ENCODE results near the gene RAB23.
A peak's percentile ranks its signal among the peaks of the same experiment; 100 is the strongest.

Gene RAB23

GRCh38 chr6:57201718-57202117 lies 20.4 kb downstream of the RAB23 start:
- Histone ChIP-seq H3K9me3 (ENCODE audit: insufficient read depth, low read length) (no peaks in the 10 kb centered on the region), H3K9ac (ENCODE audit: insufficient read length, low read depth) (no peak overlapping the region), H3K36me3 (ENCODE audit: insufficient read depth, insufficient read length, low read length) (peaks cover 5% of the 10 kb centered on the region), H3K4me1 (ENCODE audit: insufficient read depth, insufficient read length) (no peaks in the 10 kb centered on the region), H3K27me3 (ENCODE audit: insufficient read depth, insufficient read length) (no peaks in the 10 kb centered on the region), H3K4me3 (ENCODE audit: insufficient read length, low read depth) (no peak overlapping the region)
- DNase-seq (ENCODE audit: low read depth, low spot score): no peak
- TF ChIP-seq ZNF274 (IDR thresholded peaks at IDR 0.05; ENCODE audit: low read depth, low read length) (no peak), SUZ12 (IDR thresholded peaks at IDR 0.05; ENCODE audit: extremely low read depth, insufficient read depth, insufficient read length) (no peak), YY1 (IDR thresholded peaks at IDR 0.05; ENCODE audit: insufficient read depth, insufficient read length) (no peak)

- peak overlapping the region; percentile 36 for H3K9ac ChIP-seq (ENCODE audit: insufficient read length, low read depth)
- no peak overlapping the region for H3K4me3 ChIP-seq (ENCODE audit: insufficient read length, low read depth)
- peaks cover 6% of the 10 kb centered on the region for H3K36me3 ChIP-seq (ENCODE audit: insufficient read depth, insufficient read length, low read length)
- no peak for DNase-seq (ENCODE audit: low read depth, low spot score)
- H3K4me1 ChIP-seq (ENCODE audit: insufficient read depth, insufficient read length): no peaks in the 10 kb centered on the region
- no peaks in the 10 kb centered on the region for H3K9me3 ChIP-seq (ENCODE audit: insufficient read depth, low read length)
- TF ChIP-seq SUZ12 (IDR thresholded peaks at IDR 0.05; ENCODE audit: extremely low read depth, insufficient read depth, insufficient read length) (no peak), YY1 (IDR thresholded peaks at IDR 0.05; ENCODE audit: insufficient read depth, insufficient read length) (no peak)
- no peaks in the 10 kb centered on the region for H3K27me3 ChIP-seq (ENCODE audit: insufficient read depth, insufficient read length)
Observed at GRCh38 chr6:57198926-57199636, 23.0 kb downstream of the RAB23 start.

DNA sequence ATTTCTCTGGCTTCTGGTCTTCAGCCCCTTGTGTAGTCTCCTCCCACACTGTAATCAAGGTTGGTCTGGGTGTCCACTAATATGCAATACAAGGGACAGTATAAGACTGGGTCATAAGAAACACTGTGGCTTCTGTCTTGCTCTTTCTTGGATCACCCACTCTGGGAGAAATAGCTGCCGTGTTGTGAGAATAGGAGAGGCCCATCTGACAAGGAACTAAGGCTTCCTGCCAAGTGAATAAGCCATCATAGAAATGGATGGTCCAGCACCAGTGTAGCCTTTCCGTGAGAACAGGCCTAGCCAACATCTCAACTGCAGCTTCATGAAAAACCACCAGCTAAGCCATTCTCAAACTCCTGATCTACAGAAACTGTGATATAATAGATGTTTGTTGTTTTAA lies 26.6 kb downstream of the RAB23 start:
- no peak overlapping the region for H3K4me3 ChIP-seq (ENCODE audit: insufficient read length, low read depth)
- H3K9me3 ChIP-seq (ENCODE audit: insufficient read depth, low read length): no peaks in the 10 kb centered on the region
- no peak overlapping the region for H3K9ac ChIP-seq (ENCODE audit: insufficient read length, low read depth)
- H3K36me3 ChIP-seq (ENCODE audit: insufficient read depth, insufficient read length, low read length): peaks cover 11% of the 10 kb centered on the region
- TF ChIP-seq SUZ12 (IDR thresholded peaks at IDR 0.05; ENCODE audit: extremely low read depth, insufficient read depth, insufficient read length): no peak
- TF ChIP-seq YY1 (IDR thresholded peaks at IDR 0.05; ENCODE audit: insufficient read depth, insufficient read length): no peak
- no peak for TF ChIP-seq ZNF274 (IDR thresholded peaks at IDR 0.05; ENCODE audit: low read depth, low read length)
- no peaks in the 10 kb centered on the region for H3K27me3 ChIP-seq (ENCODE audit: insufficient read depth, insufficient read length)
- DNase-seq (ENCODE audit: low read depth, low spot score): no peak
- H3K4me1 ChIP-seq (ENCODE audit: insufficient read depth, insufficient read length): no peaks in the 10 kb centered on the region

GRCh38 chr6:57193177-57193576 lies 28.9 kb downstream of the RAB23 start:
- no peak for DNase-seq (ENCODE audit: low read depth, low spot score)
- Histone ChIP-seq H3K27me3 (ENCODE audit: insufficient read depth, insufficient read length) (no peaks in the 10 kb centered on the region), H3K9me3 (ENCODE audit: insufficient read depth, low read length) (no peaks in the 10 kb centered on the region), H3K36me3 (ENCODE audit: insufficient read depth, insufficient read length, low read length) (peaks cover 20% of the 10 kb centered on the region), H3K9ac (ENCODE audit: insufficient read length, low read depth) (no peak overlapping the region), H3K4me1 (ENCODE audit: insufficient read depth, insufficient read length) (no peaks in the 10 kb centered on the region), H3K4me3 (ENCODE audit: insufficient read length, low read depth) (no peak overlapping the region)
- TF ChIP-seq YY1 (IDR thresholded peaks at IDR 0.05; ENCODE audit: insufficient read depth, insufficient read length) (no peak), ZNF274 (IDR thresholded peaks at IDR 0.05; ENCODE audit: low read depth, low read length) (no peak), SUZ12 (IDR thresholded peaks at IDR 0.05; ENCODE audit: extremely low read depth, insufficient read depth, insufficient read length) (no peak)

DNA sequence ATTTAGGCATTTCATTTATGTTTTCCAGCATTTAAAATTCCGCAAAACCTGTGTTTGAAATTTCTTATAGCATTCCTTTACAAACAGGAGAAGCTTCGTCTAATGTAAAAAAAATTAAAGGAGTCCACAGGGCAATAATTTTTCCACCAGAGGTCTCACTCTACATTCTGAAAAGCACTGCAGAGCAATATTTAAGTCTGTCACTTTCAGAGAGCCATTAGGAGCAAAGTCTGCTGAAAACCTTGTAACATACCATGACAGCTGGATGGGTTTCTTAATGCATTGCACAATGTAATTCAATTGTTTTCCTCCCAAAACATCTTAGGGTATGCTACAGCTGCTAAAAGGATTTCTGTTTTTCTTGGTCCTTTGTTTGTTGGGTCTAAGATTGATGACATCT lies 32.0 kb downstream of the RAB23 start:
- no peak for DNase-seq (ENCODE audit: low read depth, low spot score)
- no peak overlapping the region for H3K9ac ChIP-seq (ENCODE audit: insufficient read length, low read depth)
- H3K36me3 ChIP-seq (ENCODE audit: insufficient read depth, insufficient read length, low read length): peaks cover 27% of the 10 kb centered on the region
- H3K9me3 ChIP-seq (ENCODE audit: insufficient read depth, low read length): no peaks in the 10 kb centered on the region
- H3K4me1 ChIP-seq (ENCODE audit: insufficient read depth, insufficient read length): no peaks in the 10 kb centered on the region
- no peak overlapping the region for H3K4me3 ChIP-seq (ENCODE audit: insufficient read length, low read depth)
- TF ChIP-seq SUZ12 (IDR thresholded peaks at IDR 0.05; ENCODE audit: extremely low read depth, insufficient read depth, insufficient read length): no peak
- no peaks in the 10 kb centered on the region for H3K27me3 ChIP-seq (ENCODE audit: insufficient read depth, insufficient read length)

GRCh38 chr6:57183336-57183735 lies 38.8 kb downstream of the RAB23 start:
- Histone ChIP-seq H3K27me3 (ENCODE audit: insufficient read depth, insufficient read length) (no peaks in the 10 kb centered on the region), H3K36me3 (ENCODE audit: insufficient read depth, insufficient read length, low read length) (peaks cover 46% of the 10 kb centered on the region), H3K4me1 (ENCODE audit: insufficient read depth, insufficient read length) (no peaks in the 10 kb centered on the region), H3K4me3 (ENCODE audit: insufficient read length, low read depth) (no peak overlapping the region), H3K9ac (ENCODE audit: insufficient read length, low read depth) (no peak overlapping the region), H3K9me3 (ENCODE audit: insufficient read depth, low read length) (no peaks in the 10 kb centered on the region)
- no peak for DNase-seq (ENCODE audit: low read depth, low spot score)
- no peak for TF ChIP-seq SUZ12 (IDR thresholded peaks at IDR 0.05; ENCODE audit: extremely low read depth, insufficient read depth, insufficient read length)
- no peak for TF ChIP-seq ZNF274 (IDR thresholded peaks at IDR 0.05; ENCODE audit: low read depth, low read length)
- no peak for TF ChIP-seq YY1 (IDR thresholded peaks at IDR 0.05; ENCODE audit: insufficient read depth, insufficient read length)

DNA sequence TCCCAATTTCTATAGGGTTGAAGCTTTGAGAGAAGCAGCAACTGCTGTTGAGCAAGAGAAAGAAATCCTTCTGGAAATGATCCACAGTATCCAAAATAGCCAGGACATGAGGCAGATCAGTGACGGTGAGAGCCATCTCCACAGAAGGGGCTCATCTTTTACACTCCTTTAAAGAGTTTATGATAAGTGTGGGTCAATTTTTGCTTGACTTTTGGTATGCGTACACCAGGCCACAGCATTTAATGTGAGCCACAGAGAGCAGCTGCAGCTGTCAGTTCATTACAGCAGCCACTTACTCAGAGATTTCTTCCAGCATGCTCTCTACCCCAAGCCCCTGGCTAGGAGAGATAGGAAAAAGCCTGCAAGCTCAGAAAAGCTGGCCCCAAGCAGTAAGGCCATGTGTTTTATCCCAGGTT lies 40.1 kb downstream of the RAB23 start:
- no peak overlapping the region for H3K9ac ChIP-seq (ENCODE audit: insufficient read length, low read depth)
- DNase-seq (ENCODE audit: low read depth, low spot score): no peak
- H3K36me3 ChIP-seq (ENCODE audit: insufficient read depth, insufficient read length, low read length): peaks cover 53% of the 10 kb centered on the region
- no peaks in the 10 kb centered on the region for H3K27me3 ChIP-seq (ENCODE audit: insufficient read depth, insufficient read length)
- H3K9me3 ChIP-seq (ENCODE audit: insufficient read depth, low read length): no peaks in the 10 kb centered on the region
- H3K4me1 ChIP-seq (ENCODE audit: insufficient read depth, insufficient read length): no peaks in the 10 kb centered on the region
- no peak overlapping the region for H3K4me3 ChIP-seq (ENCODE audit: insufficient read length, low read depth)
- TF ChIP-seq SUZ12 (IDR thresholded peaks at IDR 0.05; ENCODE audit: extremely low read depth, insufficient read depth, insufficient read length) (no peak), YY1 (IDR thresholded peaks at IDR 0.05; ENCODE audit: insufficient read depth, insufficient read length) (no peak), ZNF274 (IDR thresholded peaks at IDR 0.05; ENCODE audit: low read depth, low read length) (no peak)
